Activated CD4-positive, alpha-beta T cell treated with anti-CD3 and anti-CD28 coated beads, Interleukin-2, amount 10 ng/mL, durations not matched to agents 24 days and 14 days (primary cell): Measurements from ENCODE around the gene YES1. TPM values are rescaled to one million over a fixed set of nuclear protein-coding genes. Genes with fewer than 3 reads are reported as not detected.
A peak's percentile ranks its signal among the peaks of the same experiment; 100 is the strongest.
"Not testable (repeated sequence)": the region's sequence is repeated elsewhere in the genome, so short reads cannot be mapped to it uniquely, and the experiment has no call there.

Source experiments
- DNase-seq: peaks from one replicate; pipeline ENCODE4 v3.0.0; 2022
- H3K27ac Mint-ChIP-seq: one replicate; pipeline ENCODE4 v1.8.0; 2022; ENCODE audit warnings: mild to moderate bottlenecking, mixed read lengths
- H3K27me3 Mint-ChIP-seq: one replicate; pipeline ENCODE4 v1.8.0; 2022; ENCODE audit warnings: mixed read lengths
- H3K36me3 Mint-ChIP-seq: one replicate; pipeline ENCODE4 v1.8.0; 2022; ENCODE audit warnings: low read depth, mild to moderate bottlenecking, mixed read lengths
- H3K4me1 Mint-ChIP-seq: one replicate; pipeline ENCODE4 v1.8.0; 2021; ENCODE audit warnings: mixed read lengths
- H3K4me3 Mint-ChIP-seq: one replicate; pipeline ENCODE4 v1.8.0; 2022; ENCODE audit warnings: mild to moderate bottlenecking, moderate library complexity, mixed read lengths
- H3K9me3 Mint-ChIP-seq: one replicate; pipeline ENCODE4 v1.8.0; 2021; ENCODE audit warnings: mixed read lengths
- intact Hi-C: fragments of 100-400 bp; cut with micrococcal nuclease; formaldehyde crosslinking; loops from one replicate; pipeline ENCODE4 v1.15.1; 2023
- total RNA-seq: library from RNA; stranded (reverse); gene quantifications from 2 replicates; pipeline ENCODE4 v1.2.3, GENCODE V29; 2022

The YES1 gene
- total RNA-seq, 1 donor from 2014 or later: 16.3 TPM

GRCh38 chr18:692824-693223 lies 119.2 kb downstream of the YES1 start:
- Mint-ChIP-seq H3K27ac (no peak overlapping the region), H3K4me1 (peaks cover 6% of the 10 kb centered on the region), H3K27me3 (no peaks in the 10 kb centered on the region), H3K4me3 (no peak overlapping the region), H3K9me3 (no peaks in the 10 kb centered on the region), H3K36me3 (peaks cover 52% of the 10 kb centered on the region)
- intact Hi-C loops: no loop called here
- no peak for DNase-seq

DNA sequence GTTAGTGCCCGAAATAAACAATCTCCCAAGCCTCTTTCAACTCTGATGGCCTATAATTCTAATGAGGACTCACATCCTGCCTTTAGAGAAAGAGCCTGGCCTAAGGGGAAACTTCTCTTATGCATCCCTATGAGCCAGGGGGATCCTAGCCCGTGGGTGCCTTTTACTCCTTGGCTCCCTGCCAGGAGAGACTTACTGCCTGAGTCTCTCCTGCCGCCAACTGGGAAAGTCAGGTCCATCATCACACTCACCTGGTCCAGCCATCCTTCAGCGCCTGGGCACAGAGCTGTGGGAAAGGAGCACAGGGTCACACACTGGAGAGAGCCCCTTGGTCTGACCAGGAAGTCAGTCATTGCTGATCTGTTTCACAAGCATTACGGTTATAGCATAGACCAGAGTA lies 123.7 kb downstream of the YES1 start:
- H3K27me3 Mint-ChIP-seq: no peaks in the 10 kb centered on the region
- no peak for DNase-seq
- no peak overlapping the region for H3K27ac Mint-ChIP-seq
- no peaks in the 10 kb centered on the region for H3K9me3 Mint-ChIP-seq
- peaks cover 5% of the 10 kb centered on the region for H3K4me1 Mint-ChIP-seq
- H3K4me3 Mint-ChIP-seq: no peak overlapping the region
- H3K36me3 Mint-ChIP-seq: peaks cover 63% of the 10 kb centered on the region
- intact Hi-C loops: no loop called here

GRCh38 chr18:686339-687111 lies 125.5 kb downstream of the YES1 start:
- intact Hi-C loops: no loop called here
- no peak overlapping the region for H3K4me3 Mint-ChIP-seq
- no peak for DNase-seq
- H3K4me1 Mint-ChIP-seq: peaks cover 16% of the 10 kb centered on the region
- H3K27me3 Mint-ChIP-seq: no peaks in the 10 kb centered on the region
- no peaks in the 10 kb centered on the region for H3K9me3 Mint-ChIP-seq
- no peak overlapping the region for H3K27ac Mint-ChIP-seq
- peaks cover 63% of the 10 kb centered on the region for H3K36me3 Mint-ChIP-seq

GRCh38 chr18:685438-685837 lies 126.6 kb downstream of the YES1 start:
- no peak overlapping the region for H3K4me3 Mint-ChIP-seq
- H3K27me3 Mint-ChIP-seq: no peaks in the 10 kb centered on the region
- peaks cover 64% of the 10 kb centered on the region for H3K36me3 Mint-ChIP-seq
- intact Hi-C loops: no loop called here
- DNase-seq: no peak
- no peaks in the 10 kb centered on the region for H3K9me3 Mint-ChIP-seq
- H3K4me1 Mint-ChIP-seq: peaks cover 20% of the 10 kb centered on the region
- no peak overlapping the region for H3K27ac Mint-ChIP-seq

DNA sequence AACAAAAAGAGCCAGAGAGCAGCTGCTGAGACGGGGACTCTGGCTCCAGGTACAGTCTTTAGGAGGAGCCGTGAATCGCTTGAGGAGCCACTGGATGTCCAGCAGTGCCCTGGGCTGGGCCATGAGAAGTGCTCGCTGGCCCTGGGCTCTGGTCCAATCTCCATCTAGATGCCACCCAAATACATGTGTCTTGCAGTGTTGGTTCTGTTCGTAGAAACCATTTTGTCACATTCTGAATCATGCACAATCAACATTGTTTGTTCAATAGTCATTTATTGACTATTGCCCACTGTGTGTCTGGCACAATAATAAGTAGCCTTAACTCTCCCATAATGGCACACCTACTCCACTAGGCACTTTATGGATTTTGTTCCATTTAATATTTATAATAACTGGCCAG lies 128.5 kb downstream of the YES1 start:
- Mint-ChIP-seq H3K27ac (no peak overlapping the region), H3K9me3 (no peaks in the 10 kb centered on the region), H3K36me3 (peaks cover 72% of the 10 kb centered on the region), H3K4me3 (no peak overlapping the region), H3K27me3 (no peaks in the 10 kb centered on the region), H3K4me1 (peaks cover 22% of the 10 kb centered on the region)
- intact Hi-C loops: loop anchor here (2.0 kb wide), 2 partner anchors 25 to 27 kb away; no protein-coding TSS in a partner anchor
- no peak for DNase-seq

- intact Hi-C loops: loop anchor here (2.0 kb wide), 2 partner anchors 24 to 28 kb away; no protein-coding TSS in a partner anchor
- H3K4me3 Mint-ChIP-seq: no peak overlapping the region
- no peak for DNase-seq
- H3K36me3 Mint-ChIP-seq: peaks cover 71% of the 10 kb centered on the region
- no peaks in the 10 kb centered on the region for H3K27me3 Mint-ChIP-seq
- H3K27ac Mint-ChIP-seq: peak overlapping the region; percentile 37
- H3K4me1 Mint-ChIP-seq: peaks cover 22% of the 10 kb centered on the region
- no peaks in the 10 kb centered on the region for H3K9me3 Mint-ChIP-seq
Observed at GRCh38 chr18:682833-683232, 129.2 kb downstream of the YES1 start.

DNA sequence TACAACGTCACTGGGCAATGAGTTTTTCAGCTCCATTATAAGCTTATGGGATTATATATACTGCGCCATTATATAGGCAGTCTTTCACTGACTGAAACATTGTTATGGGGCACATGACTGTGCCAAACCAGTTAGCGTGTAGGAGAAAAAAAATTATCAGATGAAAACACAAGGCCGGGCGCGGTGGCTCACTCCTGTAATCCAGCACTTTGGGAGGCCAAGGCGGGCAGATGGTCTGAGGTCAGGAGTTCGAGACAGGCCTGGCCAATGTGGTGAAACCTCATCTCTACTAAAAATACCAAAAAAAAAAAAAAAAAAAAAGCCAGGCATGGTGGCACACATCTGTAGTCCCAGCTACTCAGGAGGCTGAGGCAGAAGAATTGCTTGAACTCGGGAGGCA lies 129.6 kb downstream of the YES1 start:
- Mint-ChIP-seq H3K4me1 (peaks cover 22% of the 10 kb centered on the region), H3K27ac (peak overlapping the region; percentile 88), H3K4me3 (peak overlapping the region; percentile 55), H3K36me3 (peaks cover 70% of the 10 kb centered on the region)
- H3K27me3 Mint-ChIP-seq, DNase-seq, H3K9me3 Mint-ChIP-seq: not testable (repeated sequence)
- intact Hi-C loops: loop anchor here (2.0 kb wide), 2 partner anchors 24 to 28 kb away; no protein-coding TSS in a partner anchor

- H3K27ac Mint-ChIP-seq: peak overlapping the region; percentile 88
- H3K4me3 Mint-ChIP-seq: peak overlapping the region; percentile 55
- intact Hi-C loops: loop anchor here (2.0 kb wide), 2 partner anchors 23 to 29 kb away; no protein-coding TSS in a partner anchor
Observed at GRCh38 chr18:681985-682384, 130.1 kb downstream of the YES1 start.

GRCh38 chr18:680392-680791 lies 131.7 kb downstream of the YES1 start:
- H3K36me3 Mint-ChIP-seq: peaks cover 73% of the 10 kb centered on the region
- no peak overlapping the region for H3K27ac Mint-ChIP-seq
- H3K4me1 Mint-ChIP-seq: peaks cover 25% of the 10 kb centered on the region
- intact Hi-C loops: no loop called here
- H3K27me3 Mint-ChIP-seq: no peaks in the 10 kb centered on the region
- DNase-seq: no peak
- no peak overlapping the region for H3K4me3 Mint-ChIP-seq
- H3K9me3 Mint-ChIP-seq: no peaks in the 10 kb centered on the region

More at GRCh38 chr18:681985-682384, 130.1 kb downstream of the YES1 start:
- Mint-ChIP-seq H3K9me3 (no peaks in the 10 kb centered on the region), H3K4me1 (peaks cover 23% of the 10 kb centered on the region), H3K27me3 (no peaks in the 10 kb centered on the region), H3K36me3 (peaks cover 69% of the 10 kb centered on the region)
- peak; percentile 92 for DNase-seq

GRCh38 chr18:679516-679915 lies 132.5 kb downstream of the YES1 start:
- DNase-seq: no peak
- intact Hi-C loops: no loop called here
- Mint-ChIP-seq H3K27ac (no peak overlapping the region), H3K9me3 (no peaks in the 10 kb centered on the region), H3K4me3 (no peak overlapping the region), H3K4me1 (peaks cover 25% of the 10 kb centered on the region), H3K27me3 (no peaks in the 10 kb centered on the region), H3K36me3 (peaks cover 69% of the 10 kb centered on the region)

DNA sequence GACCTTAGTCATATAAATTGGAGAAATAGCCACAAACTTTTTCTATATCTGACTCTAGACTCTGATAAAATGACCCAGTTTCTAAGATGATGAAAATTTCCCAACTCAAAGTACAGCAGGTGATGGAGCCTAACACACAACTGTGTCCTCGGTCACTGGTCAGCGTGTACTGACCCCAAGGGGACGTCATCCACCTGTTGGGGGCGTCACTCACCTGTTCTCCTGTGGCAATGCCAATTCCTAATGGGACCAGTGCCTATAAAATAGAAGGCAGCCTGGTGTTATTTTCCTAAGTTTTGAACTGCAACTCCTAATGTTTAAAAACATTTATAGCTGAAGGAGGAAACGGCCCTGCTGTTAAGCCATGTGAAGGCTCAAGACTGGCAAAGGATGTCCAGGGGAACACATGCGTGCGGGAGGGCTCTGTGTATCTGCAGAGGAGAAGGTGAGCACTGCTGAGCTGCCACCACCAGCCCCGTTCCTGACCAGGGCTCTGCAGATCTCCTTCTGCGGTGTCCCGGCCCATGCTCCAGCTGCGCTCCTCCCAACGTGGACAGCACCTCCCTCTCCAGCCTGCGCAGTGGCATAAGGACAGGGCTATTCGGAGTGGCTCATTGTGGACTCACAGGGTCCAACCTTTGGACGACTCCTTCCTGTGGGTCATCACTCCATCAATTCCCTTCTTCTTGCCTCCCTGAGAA lies 133.4 kb downstream of the YES1 start:
- Mint-ChIP-seq H3K9me3 (no peaks in the 10 kb centered on the region), H3K27me3 (no peaks in the 10 kb centered on the region), H3K4me1 (peaks cover 25% of the 10 kb centered on the region), H3K36me3 (peaks cover 71% of the 10 kb centered on the region), H3K4me3 (no peak overlapping the region), H3K27ac (no peak overlapping the region)
- no peak for DNase-seq
- intact Hi-C loops: no loop called here

GRCh38 chr18:677951-678381 lies 134.1 kb downstream of the YES1 start:
- Mint-ChIP-seq H3K4me1 (peaks cover 22% of the 10 kb centered on the region), H3K9me3 (no peaks in the 10 kb centered on the region), H3K4me3 (no peak overlapping the region), H3K27ac (no peak overlapping the region), H3K27me3 (no peaks in the 10 kb centered on the region), H3K36me3 (peaks cover 66% of the 10 kb centered on the region)
- intact Hi-C loops: no loop called here
- DNase-seq: no peak

DNA sequence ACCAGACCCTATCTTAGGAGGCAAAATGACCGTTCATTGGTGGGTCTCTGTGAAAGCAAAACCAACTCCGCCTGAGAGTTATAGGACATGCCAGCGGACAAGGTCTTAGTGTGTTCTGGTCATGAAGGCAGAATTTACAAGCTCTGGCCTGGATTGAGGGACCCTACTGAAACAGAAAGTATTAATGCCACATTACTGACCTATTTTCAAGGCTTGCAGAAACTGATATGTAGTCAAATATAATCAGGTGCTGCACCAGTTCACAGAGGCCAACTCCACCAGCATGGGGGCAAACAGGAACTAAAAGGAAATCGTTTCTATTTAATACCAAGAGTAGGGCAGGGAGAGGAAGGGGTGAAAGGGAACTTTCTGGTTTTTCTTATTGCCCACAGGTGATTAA lies 134.9 kb downstream of the YES1 start:
- Mint-ChIP-seq H3K27me3 (no peaks in the 10 kb centered on the region), H3K9me3 (no peaks in the 10 kb centered on the region), H3K4me1 (peaks cover 17% of the 10 kb centered on the region), H3K36me3 (peaks cover 67% of the 10 kb centered on the region), H3K4me3 (no peak overlapping the region), H3K27ac (peak overlapping the region; percentile 39)
- DNase-seq: no peak
- intact Hi-C loops: no loop called here

GRCh38 chr18:676736-677135 lies 135.3 kb downstream of the YES1 start:
- H3K27ac Mint-ChIP-seq: no peak overlapping the region
- no peak for DNase-seq
- peaks cover 13% of the 10 kb centered on the region for H3K4me1 Mint-ChIP-seq
- no peaks in the 10 kb centered on the region for H3K27me3 Mint-ChIP-seq
- no peaks in the 10 kb centered on the region for H3K9me3 Mint-ChIP-seq
- intact Hi-C loops: no loop called here
- H3K36me3 Mint-ChIP-seq: peaks cover 66% of the 10 kb centered on the region
- H3K4me3 Mint-ChIP-seq: no peak overlapping the region
